Panc1 (cell line): ENCODE results near the gene SLC2A11. TPM values are rescaled to one million over a fixed set of nuclear protein-coding genes. Genes with fewer than 3 reads are reported as not detected.
"Not testable (repeated sequence)": the region's sequence is repeated elsewhere in the genome, so short reads cannot be mapped to it uniquely, and the experiment has no call there.

Experiments used
- ATAC-seq: fragments of 200-7000 bp; cut with Tn5 transposase; 2 replicates; pipeline ENCODE4 v1.9.1; 2020; ENCODE audit warnings: mild to moderate bottlenecking, moderate library complexity
- BruUV-seq: library from RNA; stranded (reverse); fragments of 400-500 nt; replicated peaks from 2 replicates; lab custom pipeline; 2021; lab: Mats Ljungman, UMichigan
- CTCF ChIA-PET: fragments of 300-600 bp; sonication (Branson Sonifier 250); formaldehyde crosslinking; loops from one replicate; lab custom pipeline; 2022; ENCODE audit warnings: antibody characterized with exemption; lab: Charles Lee
- POLR2A ChIA-PET: fragments of 300-600 bp; sonication (Branson Sonifier 250); formaldehyde crosslinking; loops from one replicate; lab custom pipeline; 2022; ENCODE audit warnings: antibody characterized with exemption; lab: Charles Lee
- DNase-seq: peaks from one replicate; pipeline ENCODE4 v3.0.0-alpha.2; 2010; ENCODE audit warnings: low read depth, low spot score
- H3K27ac ChIP-seq: 2 replicates; pipeline ENCODE4 v1.5.1; 2011; ENCODE audit warnings: mild to moderate bottlenecking, low read length, inconsistent platforms
- H3K27me3 ChIP-seq: fragments of 200-500 bp; sonication (Bioruptor generic); 2 replicates; pipeline ENCODE4 v1.6.0; 2014; ENCODE audit warnings: low read length, inconsistent platforms; ENCODE audit not compliant: control insufficient read depth, insufficient read depth
- H3K36me3 ChIP-seq: fragments of 200-500 bp; sonication (Bioruptor generic); 2 replicates; pipeline ENCODE4 v1.5.1; 2014; ENCODE audit warnings: inconsistent platforms, mild to moderate bottlenecking, low read length, moderate library complexity; ENCODE audit not compliant: control insufficient read depth, insufficient read depth
- H3K4me1 ChIP-seq: 2 replicates; pipeline ENCODE4 v1.5.1; 2011; ENCODE audit warnings: inconsistent platforms, mild to moderate bottlenecking, low read length, moderate library complexity; ENCODE audit not compliant: control insufficient read depth, insufficient read depth
- H3K4me3 ChIP-seq, 2 experiments: 2 replicates each; pipeline ENCODE4 v1.5.1; 2011 to 2012; ENCODE audit warnings: low read depth in 2 of 2, low read length in 2 of 2, mild to moderate bottlenecking in 2 of 2, inconsistent platforms in 1 of 2, moderate library complexity in 1 of 2
- H3K9me3 ChIP-seq: fragments of 200-500 bp; sonication (Bioruptor generic); 2 replicates; pipeline ENCODE4 v1.5.1; 2014; ENCODE audit warnings: low read depth, mild to moderate bottlenecking, inconsistent platforms, low read length, moderate library complexity; ENCODE audit not compliant: control insufficient read depth, insufficient read depth
- CTCF ChIP-seq: fragments of 450-650 bp; IDR thresholded peaks from 2 replicates; pipeline ENCODE4 v1.5.1; 2017; ENCODE audit warnings: mild to moderate bottlenecking
- POLR2AphosphoS5 ChIP-seq: IDR thresholded peaks from 2 replicates; pipeline ENCODE4 v1.6.1; 2012; ENCODE audit warnings: mild to moderate bottlenecking, low read depth, low read length, moderate library complexity
- REST ChIP-seq, 2 experiments: IDR thresholded peaks; 2 replicates each; pipeline ENCODE4 v1.6.1; 2011 to 2012; ENCODE audit warnings: low read depth in 2 of 2, control low read depth in 1 of 2, low read length in 1 of 2, mild to moderate bottlenecking in 1 of 2, moderate library complexity in 1 of 2; ENCODE audit not compliant: insufficient read depth in 1 of 2
- SIN3A ChIP-seq: IDR thresholded peaks from 2 replicates; pipeline ENCODE4 v1.6.1; 2012; ENCODE audit warnings: low read depth, mild to moderate bottlenecking, low read length, moderate library complexity, borderline replicate concordance; ENCODE audit not compliant: insufficient read depth
- TCF7L2 ChIP-seq: IDR thresholded peaks from 2 replicates; pipeline ENCODE4 v1.6.1; 2011; ENCODE audit warnings: mild to moderate bottlenecking, low read depth, low read length, inconsistent platforms
- in situ Hi-C: cut with HindIII; loops from 2 replicates; pipeline ENCODE4 v1.10.0; 2016; ENCODE audit warnings: low sequenced_read_pairs, low pct_unique_long_range_greater_than_20kb
- intact Hi-C: fragments of 100-400 bp; cut with micrococcal nuclease; formaldehyde crosslinking; loops from one replicate; pipeline ENCODE4 v1.10.0; 2022; ENCODE audit not compliant: unreplicated experiment
- total RNA-seq: library from RNA; stranded (reverse); gene quantifications from one replicate; pipeline ENCODE4 v1.2.1, GENCODE V29; 2021; ENCODE audit not compliant: unreplicated experiment

The SLC2A11 gene
- total RNA-seq, 1 experiment from 2014 or later, result 33.8 TPM

GRCh38 chr22:23904573-23905254 lies 47.0 kb downstream of the SLC2A11 start:
- no peak for ATAC-seq
- in situ Hi-C loops, result no loop called here
- Histone ChIP-seq H3K9me3 (no peaks in the 10 kb centered on the region; the same call in 1 of the 2 replicates), H3K4me1 (no peaks in the 10 kb centered on the region; the same call in 1 of the 2 replicates), H3K36me3 (no peaks in the 10 kb centered on the region), H3K27ac (no peak overlapping the region), H3K27me3 (no peaks in the 10 kb centered on the region), H3K4me3 (no peak overlapping the region)
- BruUV-seq, result no TSS peak
- DNase-seq, result no peak
- ChIA-PET CTCF (no interaction called here), POLR2A (no interaction called here)
- intact Hi-C loops, result no loop called here
- TF ChIP-seq REST (IDR thresholded peaks at IDR 0.05; ENCODE audit: insufficient read depth in 1 of 2, low read depth in 2 of 2, low read length in 1 of 2) (no peak), SIN3A (no peak), POLR2AphosphoS5 (no peak), TCF7L2 (no peak), CTCF (no peak)

- TF ChIP-seq CTCF, result no peak
- TF ChIP-seq POLR2AphosphoS5, result no peak
- TF ChIP-seq REST (IDR thresholded peaks at IDR 0.05; ENCODE audit: insufficient read depth in 1 of 2, low read depth in 2 of 2, low read length in 1 of 2), result no peak
- TF ChIP-seq SIN3A, result no peak
- no TSS peak for BruUV-seq
- CTCF ChIA-PET, result no interaction called here
- in situ Hi-C loops, result no loop called here
- Histone ChIP-seq H3K9me3 (no peaks in the 10 kb centered on the region), H3K4me1 (no peaks in the 10 kb centered on the region; the same call in 1 of the 2 replicates), H3K36me3 (no peaks in the 10 kb centered on the region), H3K27ac (no peak overlapping the region), H3K27me3 (no peaks in the 10 kb centered on the region), H3K4me3 (no peak overlapping the region)
- POLR2A ChIA-PET, result no interaction called here
- no peak for DNase-seq
- ATAC-seq, result no peak
- intact Hi-C loops, result no loop called here
These were observed 49.0 kb downstream of the SLC2A11 start for GRCh38 chr22:23906641-23907040.

- in situ Hi-C loops, result not testable (repeated sequence)
These were observed 49.7 kb downstream of the SLC2A11 start for GRCh38 chr22:23907423-23907822.

More at GRCh38 chr22:23907423-23907822, 49.7 kb downstream of the SLC2A11 start:
- H3K27ac ChIP-seq, H3K4me1 ChIP-seq, ATAC-seq, BruUV-seq, H3K9me3 ChIP-seq, H3K4me3 ChIP-seq, DNase-seq, H3K27me3 ChIP-seq, CTCF ChIA-PET, POLR2A ChIA-PET, H3K36me3 ChIP-seq, intact Hi-C loops: not testable (repeated sequence)
